Stimulated activated CD4-positive, alpha-beta T cell treated with anti-CD3 and anti-CD28 coated beads, Interleukin-15, amount 100 ng/mL, for 1 hour (primary cell): ENCODE data around the gene DNASE1L3.

ENCODE experiments used
- DNase-seq, 2 donors: peaks; one replicate each; pipeline ENCODE4 v3.0.0-alpha.2; 2020; ENCODE audit warnings: low read depth in 1 of 2, low spot score in 1 of 2

Gene DNASE1L3

GRCh38 chr3:58161435-58162398 lies 49.1 kb downstream of the DNASE1L3 start:
- no peak for DNase-seq

GRCh38 chr3:58160399-58160798 lies 50.4 kb downstream of the DNASE1L3 start:
- DNase-seq: no peak

- DNase-seq: no peak
Measured at GRCh38 chr3:58158442-58159153, 52.2 kb downstream of the DNASE1L3 start.

DNA sequence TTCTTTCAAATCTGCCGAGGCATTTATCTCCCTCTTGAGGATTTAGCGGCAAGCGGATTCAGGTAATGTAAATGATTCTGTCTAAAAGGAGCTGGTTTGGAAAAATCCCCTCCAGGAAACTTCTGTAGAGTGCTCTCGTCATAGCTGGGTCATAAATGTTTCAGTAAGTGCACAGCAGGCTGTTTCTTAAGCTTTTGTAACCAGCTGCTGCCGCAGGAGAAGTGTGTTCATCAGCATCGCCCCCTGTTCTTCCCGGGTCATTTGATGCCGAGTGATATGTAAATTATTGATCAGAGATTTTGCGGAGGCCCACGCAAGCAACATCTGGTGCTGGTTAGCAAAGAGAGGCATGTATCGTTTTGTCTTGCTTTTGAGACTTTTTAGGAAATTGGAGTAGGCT lies 53.1 kb downstream of the DNASE1L3 start:
- no peak for DNase-seq

DNA sequence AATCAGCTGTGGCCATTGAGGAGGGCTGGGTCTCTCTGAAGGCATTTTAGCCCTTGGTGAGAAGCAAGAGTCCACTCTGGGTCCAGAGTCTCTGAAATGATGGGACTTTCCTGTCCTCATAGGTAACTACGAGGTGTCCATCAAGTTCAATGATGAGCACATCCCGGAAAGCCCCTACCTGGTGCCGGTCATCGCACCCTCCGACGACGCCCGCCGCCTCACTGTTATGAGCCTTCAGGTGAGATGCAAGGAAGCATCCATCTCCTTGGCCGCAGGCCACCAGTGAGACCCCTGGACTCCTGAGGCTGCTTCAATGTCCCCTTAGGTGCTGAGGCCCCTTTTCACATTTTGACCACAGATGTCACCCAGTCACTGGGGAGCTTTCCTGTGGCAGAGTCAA lies 54.9 kb downstream of the DNASE1L3 start:
- DNase-seq: no peak

DNA sequence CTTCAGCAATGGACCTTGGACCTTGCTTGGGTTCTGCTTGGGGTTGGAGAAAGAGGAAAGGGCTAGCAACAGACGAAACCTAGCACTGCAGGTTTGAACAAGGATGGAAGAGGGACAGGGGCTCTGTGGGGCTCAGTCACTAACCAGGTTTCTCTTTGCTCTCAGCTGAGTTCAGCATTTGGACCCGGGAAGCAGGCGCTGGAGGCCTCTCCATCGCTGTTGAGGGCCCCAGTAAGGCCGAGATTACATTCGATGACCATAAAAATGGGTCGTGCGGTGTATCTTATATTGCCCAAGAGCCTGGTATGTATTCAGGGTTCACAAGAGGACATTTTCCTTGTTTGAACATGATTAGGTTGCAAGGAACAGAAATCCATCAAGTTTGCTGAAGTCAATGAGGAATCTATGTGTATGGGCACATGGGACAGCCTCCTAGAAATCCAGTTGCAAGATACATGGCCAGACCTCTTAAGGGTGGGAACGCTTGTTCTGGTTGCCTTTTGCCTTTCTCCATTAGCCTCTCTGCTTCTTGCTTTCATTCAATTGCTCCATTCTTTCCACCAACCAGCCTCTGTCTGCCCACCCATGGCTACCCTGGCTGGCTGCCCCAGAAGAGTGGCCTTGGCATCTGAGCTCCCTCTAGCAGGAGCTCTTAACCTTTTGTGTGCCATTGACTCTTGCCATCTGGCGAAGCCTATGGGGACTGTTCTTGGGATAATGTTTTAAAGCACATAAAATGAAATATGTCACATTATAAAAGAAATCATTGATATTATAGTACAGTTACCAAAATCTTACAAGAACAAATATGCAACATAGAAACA lies 55.9 kb downstream of the DNASE1L3 start:
- DNase-seq: no peak

GRCh38 chr3:58153371-58153770 lies 57.4 kb downstream of the DNASE1L3 start:
- no peak for DNase-seq

- DNase-seq: no peak
Measured at GRCh38 chr3:58152225-58153015, 58.4 kb downstream of the DNASE1L3 start.

DNA sequence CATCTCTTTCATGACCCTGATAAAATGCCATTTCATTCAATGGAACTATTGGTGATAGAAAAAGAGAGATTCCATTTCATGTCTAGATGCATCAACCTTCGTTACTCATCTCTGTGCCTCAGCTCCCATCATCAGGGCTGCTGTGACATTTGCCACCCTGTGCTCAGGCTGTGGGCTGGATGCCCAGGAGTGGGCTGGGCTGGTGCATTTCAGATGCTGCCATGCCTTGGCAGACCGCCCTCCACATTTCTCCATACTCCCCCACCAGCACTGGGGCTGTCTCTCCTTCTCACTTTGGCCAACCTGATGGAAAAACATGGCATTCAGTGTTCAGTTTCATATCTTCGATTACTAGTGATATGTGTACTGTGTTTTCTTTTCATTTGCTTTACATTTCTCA lies 59.1 kb downstream of the DNASE1L3 start:
- no peak for DNase-seq

GRCh38 chr3:58150810-58151199 lies 60.0 kb downstream of the DNASE1L3 start:
- DNase-seq: no peak

- no peak for DNase-seq
Measured at GRCh38 chr3:58150130-58150809, 60.5 kb downstream of the DNASE1L3 start.

DNA sequence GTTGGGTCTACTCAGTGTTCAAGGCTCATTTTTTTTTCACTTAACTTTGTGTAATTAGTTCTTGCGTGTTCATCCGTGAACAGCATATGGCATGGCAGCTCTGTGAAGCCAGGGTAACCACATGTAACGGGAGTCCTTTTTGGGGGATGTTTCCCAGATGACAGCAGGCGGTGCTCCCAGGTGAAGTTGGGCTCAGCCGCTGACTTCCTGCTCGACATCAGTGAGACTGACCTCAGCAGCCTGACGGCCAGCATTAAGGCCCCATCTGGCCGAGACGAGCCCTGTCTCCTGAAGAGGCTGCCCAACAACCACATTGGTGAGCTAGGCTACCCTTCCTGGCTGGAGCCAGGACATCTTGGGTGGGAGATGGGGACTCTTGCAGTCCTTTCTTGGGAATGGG lies 62.7 kb downstream of the DNASE1L3 start:
- DNase-seq: no peak

GRCh38 chr3:58144478-58145325 lies 66.1 kb downstream of the DNASE1L3 start:
- no peak for DNase-seq

- DNase-seq: no peak
Measured at GRCh38 chr3:58143417-58144055, 67.2 kb downstream of the DNASE1L3 start.
